Smooth muscle cell of bladder (primary cell): ENCODE data around the gene SFTA2. TPM values are rescaled to one million over a fixed set of nuclear protein-coding genes. Genes with fewer than 3 reads are reported as not detected.

Experiments
- total RNA-seq: library from RNA; depleted of rRNA; stranded (reverse); fragments of >200 nt; gene quantifications from 2 replicates; pipeline ENCODE4 v1.2.3, GENCODE V29; 2014

The SFTA2 gene
- not detected in 2 replicates for total RNA-seq

GRCh38 chr6:30931969-30932645 lies at the start of gene SFTA2:
Gene SFTA2, minus strand, starts transcription at chr6:30932170. Its CDS starts 74 bp downstream, at chr6:30932096.

GRCh38 chr6:30940361-30940986 lies 8.5 kb upstream of the SFTA2 start, which contains the start of gene MUCL3:
Gene MUCL3, plus strand, starts transcription at chr6:30940973. Its CDS starts 27 bp downstream, at chr6:30941000.

GRCh38 chr6:30914076-30914853 lies 17.7 kb downstream of the SFTA2 start, which contains the start of gene VARS2:
Gene VARS2, plus strand, starts transcription at chr6:30914238. Its CDS starts 599 bp downstream, at chr6:30914837.

GRCh38 chr6:30907758-30908591 lies 24.0 kb downstream of the SFTA2 start, which contains the start of gene GTF2H4:
Gene GTF2H4, plus strand, starts transcription at chr6:30908207.

GRCh38 chr6:30883685-30884520 lies 48.1 kb downstream of the SFTA2 start, which contains the start of gene DDR1:
Gene DDR1, plus strand, starts transcription at chr6:30884519. Its CDS starts 4,211 bp downstream, at chr6:30888730.

Other genes starting within 250 kb of the SFTA2 start
- gene PPP1R18, start 245.5 kb downstream of the SFTA2 start, total RNA-seq, result 36.7 and 43.6 TPM in 2 replicates
- 0.71 and 1.0 TPM in 2 replicates for gene NRM, start 241.2 kb downstream of the SFTA2 start, total RNA-seq
- 2.4 and 3.7 TPM in 2 replicates for gene MDC1, start 214.9 kb downstream of the SFTA2 start, total RNA-seq
- 310 and 353 TPM in 2 replicates for gene TUBB, start 211.8 kb downstream of the SFTA2 start, total RNA-seq
- 90.2 and 100 TPM in 2 replicates for gene FLOT1, start 189.5 kb downstream of the SFTA2 start, total RNA-seq
- 48.9 and 61.3 TPM in 2 replicates for gene IER3, start 187.6 kb downstream of the SFTA2 start, total RNA-seq
- 16.2 and 34.9 TPM in 2 replicates for gene DDR1, start 47.7 kb downstream of the SFTA2 start, total RNA-seq
- 5.8 and 11.1 TPM in 2 replicates for gene GTF2H4, start 24.0 kb downstream of the SFTA2 start, total RNA-seq
- gene VARS2, start 17.9 kb downstream of the SFTA2 start, total RNA-seq, result 9.8 and 15.5 TPM in 2 replicates
- not detected in 2 replicates for gene MUCL3, start 8.8 kb upstream of the SFTA2 start, total RNA-seq
- not detected in 2 replicates for gene MUC21, start 51.5 kb upstream of the SFTA2 start, total RNA-seq
- not detected in 2 replicates for gene MUC22, start 78.3 kb upstream of the SFTA2 start, total RNA-seq
- gene C6orf15, start 180.4 kb upstream of the SFTA2 start, total RNA-seq, result not detected in 2 replicates
- gene PSORS1C1, start 182.6 kb upstream of the SFTA2 start, total RNA-seq, result 1.7 and 2.1 TPM in 2 replicates
- under 0.01 TPM in 1 of 2 replicates, not detected in the other for gene CDSN, start 188.3 kb upstream of the SFTA2 start, total RNA-seq
- not detected in 2 replicates for gene PSORS1C2, start 206.9 kb upstream of the SFTA2 start, total RNA-seq
- gene CCHCR1, start 225.6 kb upstream of the SFTA2 start, total RNA-seq, result 13.1 and 14.1 TPM in 2 replicates
- 1.8 and 2.0 TPM in 2 replicates for gene TCF19, start 226.4 kb upstream of the SFTA2 start, total RNA-seq
- gene POU5F1, start 238.5 kb upstream of the SFTA2 start, total RNA-seq, result 0.09 and 0.14 TPM in 2 replicates